NCI-H2196 (cell line): ENCODE data around the gene DPP4.
A peak's percentile ranks its signal among the peaks of the same experiment; 100 is the strongest.

ENCODE experiments used
- DNase-seq: peaks from one replicate; lab custom pipeline; 2025; ENCODE audit not compliant: unreplicated experiment; lab: John Stamatoyannopoulos, UW

The DPP4 gene

DNA sequence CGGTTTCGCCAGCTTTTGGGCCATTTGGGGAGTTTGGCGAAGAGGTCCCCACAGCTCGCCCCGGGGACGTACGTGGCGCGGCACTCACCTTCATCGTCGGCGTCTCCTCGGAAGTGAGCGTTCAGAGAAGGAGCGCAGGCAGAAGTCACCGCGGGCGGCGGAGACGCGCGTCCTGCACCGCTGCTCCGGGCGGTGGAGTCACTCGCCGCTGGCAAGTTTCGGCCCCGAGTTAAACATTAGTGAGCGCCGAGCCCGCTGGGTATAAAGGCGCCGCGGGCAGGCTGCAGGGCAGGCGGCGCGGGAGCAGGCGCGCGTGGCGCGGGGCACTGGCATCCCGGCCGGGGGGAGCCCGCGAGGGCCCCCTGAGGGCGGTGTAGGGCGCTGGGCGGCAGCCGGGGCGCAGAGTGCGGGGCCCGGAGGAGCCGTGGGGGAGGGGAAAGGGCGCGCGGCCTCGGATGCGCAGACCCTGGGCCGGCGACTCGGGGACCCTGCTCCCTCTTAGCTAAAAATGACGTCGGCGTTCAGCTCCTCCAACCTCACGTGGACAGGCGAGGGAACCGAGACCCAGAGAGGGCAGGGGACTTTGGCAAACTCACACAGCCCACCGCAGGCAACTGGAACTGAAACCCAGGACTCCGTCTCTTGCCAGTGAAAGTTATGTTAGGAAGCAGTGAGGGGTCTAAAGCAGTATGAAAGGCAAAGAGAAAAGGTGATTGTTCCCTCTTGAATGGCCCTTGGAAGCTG is at the start of gene DPP4:
Gene DPP4, minus strand, starts transcription at position 328 of the 744 bp plus-strand sequence. Its CDS starts 234 bp downstream, at position 94.
- no peak for DNase-seq

- DNase-seq = no peak
Measured at GRCh38 chr2:162118166-162119031, 44.4 kb upstream of the DPP4 start.

- no peak for DNase-seq
Measured at GRCh38 chr2:162116352-162116751, 42.3 kb upstream of the DPP4 start.

DNA sequence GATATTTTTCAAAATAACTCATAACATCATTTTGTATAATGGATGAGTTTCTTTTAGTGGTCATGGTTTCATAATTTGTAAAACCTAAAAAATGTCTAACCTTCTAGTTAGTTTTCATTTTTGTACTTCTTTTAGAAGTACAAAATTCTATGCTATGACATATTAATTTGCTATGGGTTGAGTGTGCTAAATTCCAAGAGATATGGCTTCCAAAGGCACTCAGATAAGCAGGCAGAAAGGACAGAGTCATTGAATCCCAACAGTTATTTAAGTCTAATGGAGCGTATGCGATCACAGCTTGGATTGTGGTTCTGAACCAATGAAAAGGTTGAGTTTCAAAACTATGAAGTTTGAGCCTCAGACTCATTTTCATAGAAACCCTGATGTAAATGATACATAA is 41.1 kb upstream of the DPP4 start:
- no peak for DNase-seq

GRCh38 chr2:162114271-162114670 is 40.3 kb upstream of the DPP4 start:
- DNase-seq = no peak

DNA sequence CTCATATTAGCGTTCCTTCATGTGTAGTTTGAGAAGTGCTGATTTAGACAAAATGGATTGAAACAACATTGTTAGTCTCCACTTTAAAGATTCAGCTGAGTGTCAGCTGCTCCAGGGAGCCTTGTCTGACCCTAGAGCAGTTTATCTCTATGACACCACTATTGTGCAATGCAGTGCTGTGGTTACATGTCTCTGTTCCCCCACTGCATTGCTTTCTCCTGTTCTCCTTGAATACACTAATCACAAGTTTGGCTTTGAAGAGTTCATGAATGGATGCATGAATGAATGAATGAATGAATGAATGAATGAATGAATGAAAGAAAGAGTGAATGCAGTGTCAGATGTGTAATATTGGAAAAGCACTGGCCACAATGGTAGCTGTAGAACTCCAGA is 39.8 kb upstream of the DPP4 start:
- DNase-seq = no peak

DNA sequence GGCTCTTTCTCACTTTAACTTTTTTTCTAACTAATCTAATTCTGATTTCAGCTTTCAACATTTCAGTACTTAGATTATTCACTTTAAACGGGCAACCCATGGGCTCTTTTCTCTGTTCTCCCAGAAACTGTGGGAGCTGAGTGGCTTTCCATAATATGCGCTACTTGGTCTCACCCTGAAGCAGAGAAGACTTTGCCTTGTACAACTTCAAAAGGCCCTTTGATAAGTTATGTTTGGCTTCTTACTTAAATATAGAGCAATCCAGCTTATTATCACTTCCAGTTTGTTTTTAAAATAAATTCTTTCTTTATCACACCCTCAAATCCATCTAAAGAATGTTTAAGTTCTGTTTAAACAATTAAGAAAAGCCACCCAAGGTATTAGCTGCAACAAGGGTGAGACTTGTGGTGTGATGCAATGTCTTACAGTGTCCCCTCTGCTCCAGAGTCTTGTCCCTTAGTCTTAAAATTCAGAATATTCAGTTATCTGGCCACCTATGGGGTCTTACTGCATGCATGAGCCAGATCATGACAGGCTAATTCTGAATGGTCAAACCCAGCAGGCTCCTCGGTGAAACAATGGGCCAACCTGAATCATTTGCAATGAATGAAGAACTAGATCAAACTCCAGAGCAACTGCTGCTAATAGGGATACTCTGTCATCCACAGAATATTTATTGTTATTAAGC is 39.2 kb upstream of the DPP4 start:
- no peak for DNase-seq

DNA sequence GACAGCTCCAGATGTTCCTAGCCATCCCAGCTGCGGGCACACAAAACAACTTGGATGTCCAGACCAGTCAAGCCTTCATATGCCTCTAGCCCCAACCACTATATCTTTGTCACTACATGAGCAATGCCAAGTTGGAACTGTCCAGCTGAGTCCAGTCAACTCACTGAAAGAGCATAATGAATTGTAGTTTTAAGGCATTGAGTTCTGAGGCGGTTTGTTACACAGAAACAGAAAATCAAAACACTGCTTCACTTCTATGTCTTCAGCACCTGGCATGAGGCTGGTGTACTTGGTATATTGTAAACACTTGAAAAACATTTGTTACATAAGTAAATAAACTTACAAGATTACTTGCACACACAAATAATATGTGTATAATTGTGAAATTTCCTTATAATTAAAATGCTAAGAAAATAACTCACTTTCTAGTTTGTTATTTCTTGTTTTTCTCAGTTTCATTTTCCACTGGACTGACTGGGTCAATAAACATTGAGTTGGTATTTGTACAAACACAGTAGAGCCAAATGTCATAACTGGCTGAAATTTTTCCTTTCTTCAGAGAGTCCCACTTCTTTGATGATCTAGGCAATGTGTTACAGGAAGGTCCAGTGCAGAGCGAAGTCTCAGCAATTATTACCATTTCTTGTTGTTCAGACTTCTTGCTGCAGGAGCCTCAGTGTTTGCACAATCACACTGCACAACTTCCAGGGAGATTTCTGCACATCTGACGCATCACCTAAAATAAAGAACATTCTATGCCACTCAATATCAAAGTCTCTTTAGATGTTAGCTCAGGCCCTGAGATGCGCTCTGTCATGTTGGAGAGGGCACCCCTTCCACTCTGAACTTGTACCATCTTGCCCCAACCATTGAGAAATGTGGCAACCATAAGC is 38.2 kb upstream of the DPP4 start:
- no peak for DNase-seq

DNA sequence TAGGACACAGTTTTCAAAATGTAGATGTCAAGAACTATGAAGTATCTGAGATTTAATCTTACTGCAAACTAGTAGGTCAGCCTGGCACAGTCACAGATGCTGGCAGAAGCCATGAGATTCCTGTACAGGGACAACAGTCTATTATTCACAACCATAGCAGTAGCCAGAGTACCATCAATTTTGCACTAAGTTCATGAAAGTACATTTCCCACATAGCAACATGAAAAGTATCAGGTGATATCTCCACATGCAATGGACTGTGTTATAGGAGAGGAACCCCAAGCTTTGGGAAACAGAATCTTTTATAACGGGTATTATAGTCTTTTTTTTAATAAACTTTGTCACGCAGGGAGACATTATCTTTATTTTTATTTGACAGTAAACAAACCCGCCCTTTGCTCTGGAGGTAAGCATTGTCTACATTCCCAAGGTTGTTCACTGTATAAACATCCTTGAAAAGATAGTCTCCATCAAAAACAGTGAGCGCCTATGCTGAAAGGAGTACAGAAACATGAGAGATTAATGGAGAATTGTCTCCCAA is 33.4 kb upstream of the DPP4 start:
- no peak for DNase-seq

GRCh38 chr2:162106746-162107145 is 32.7 kb upstream of the DPP4 start:
- no peak for DNase-seq

DNA sequence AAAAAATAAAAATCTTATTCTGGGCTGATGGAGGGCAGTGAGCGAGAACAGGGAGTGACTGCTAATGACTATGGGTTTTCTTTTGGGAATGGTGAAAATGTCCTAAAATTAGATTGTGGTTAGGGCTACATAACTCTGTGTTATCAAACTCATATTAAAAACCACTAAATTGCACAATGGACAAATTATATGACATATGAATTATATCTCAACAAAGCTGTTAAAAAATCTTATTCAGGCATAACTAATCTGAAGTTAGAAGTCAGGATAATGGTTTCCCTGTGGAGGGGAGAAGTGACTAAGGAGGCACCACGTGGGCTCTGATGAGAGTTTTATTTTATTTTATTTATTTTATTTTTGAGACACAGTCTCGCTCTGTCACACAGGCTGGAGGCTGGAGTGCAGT is 32.1 kb upstream of the DPP4 start:
- no peak for DNase-seq

DNA sequence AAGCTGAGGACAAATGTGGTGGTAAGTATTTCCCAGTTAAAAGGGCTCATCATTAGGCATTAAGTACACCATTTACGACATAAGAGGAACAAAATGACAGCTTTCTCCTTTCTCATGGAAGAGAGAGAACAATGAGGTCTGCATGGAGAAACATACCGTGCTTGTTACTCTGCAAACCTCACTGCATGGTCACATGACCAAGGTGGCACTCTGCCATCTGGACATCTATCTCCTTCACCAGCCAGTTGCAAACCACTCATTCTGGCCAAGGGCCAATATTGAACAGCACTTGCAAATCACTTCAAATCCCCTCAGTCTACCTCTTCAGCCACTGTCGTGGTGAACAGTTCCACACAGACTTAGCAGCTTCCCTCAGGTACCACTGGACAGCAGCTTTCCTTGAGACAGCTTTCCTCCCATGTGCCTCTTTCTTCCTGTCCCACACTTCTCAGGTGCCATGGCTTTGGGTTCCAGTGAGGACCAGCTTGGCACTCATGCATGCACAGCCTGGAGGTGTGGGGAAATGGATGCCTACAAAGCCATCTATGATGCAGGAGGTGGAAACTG is 29.5 kb upstream of the DPP4 start:
- DNase-seq = peak; percentile 15

- no peak for DNase-seq
Measured at GRCh38 chr2:162100579-162100978, 26.6 kb upstream of the DPP4 start.

- DNase-seq = no peak
Measured at GRCh38 chr2:162099836-162100235, 25.8 kb upstream of the DPP4 start.

DNA sequence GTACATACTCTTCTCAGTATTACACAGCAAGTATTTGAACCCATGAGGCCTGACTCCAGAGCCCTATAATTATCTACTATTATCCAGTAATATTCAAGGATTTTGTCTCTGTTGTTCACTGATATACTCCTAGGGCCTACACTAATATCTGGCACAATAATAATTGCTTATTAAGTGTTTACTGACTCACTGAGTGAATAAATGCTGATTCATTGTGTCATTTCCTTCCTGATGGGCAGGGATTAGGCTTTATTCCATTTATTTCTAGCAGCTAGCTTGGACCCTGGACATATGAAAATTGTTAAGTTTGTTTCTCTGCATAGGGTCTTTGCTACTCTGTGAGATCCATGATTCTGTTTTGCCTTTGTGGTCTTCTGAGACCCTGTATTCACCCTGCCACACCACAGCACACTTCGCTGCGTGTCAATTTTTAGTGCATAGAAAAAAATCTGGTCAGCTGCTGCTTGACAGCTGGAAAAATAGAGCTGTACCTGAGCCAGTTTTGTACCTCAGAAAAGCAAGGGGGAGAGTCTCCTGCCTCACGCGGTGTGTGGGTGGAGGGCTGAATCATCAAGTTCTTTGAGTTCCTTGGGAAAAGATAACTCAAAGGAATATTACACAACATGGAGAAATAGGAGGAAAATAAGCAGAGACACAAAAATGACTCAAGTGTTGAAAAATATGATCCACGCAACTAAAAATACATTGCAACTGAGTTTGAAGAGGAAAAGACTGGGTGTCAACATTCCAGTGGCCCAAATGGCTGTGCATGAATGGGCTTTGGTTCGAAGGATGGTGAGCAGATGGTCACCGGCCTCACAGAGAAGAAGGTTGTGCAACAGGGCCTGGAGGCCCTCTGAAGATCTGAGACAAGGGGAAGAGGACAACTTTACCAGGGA is 18.9 kb upstream of the DPP4 start:
- no peak for DNase-seq

DNA sequence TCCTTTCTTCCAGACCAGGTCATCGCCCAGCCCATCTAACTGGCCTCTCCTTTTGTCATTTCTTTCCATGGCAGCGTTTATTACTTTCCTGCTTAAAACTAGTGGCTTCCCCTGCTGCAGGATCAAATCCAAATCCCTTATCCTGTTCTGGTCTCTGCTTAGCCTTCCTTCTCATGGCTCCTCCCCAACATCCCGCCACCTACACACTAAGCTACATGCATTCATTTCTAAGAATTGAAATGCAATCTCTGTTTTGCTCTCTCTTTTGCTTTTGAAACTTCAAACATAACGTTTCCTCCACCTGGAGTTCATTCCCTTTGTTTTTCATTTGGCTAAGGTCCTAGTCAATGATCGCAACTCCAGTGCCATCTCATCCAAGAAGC is 18.0 kb upstream of the DPP4 start:
- DNase-seq = no peak

GRCh38 chr2:162091325-162092007 is 17.5 kb upstream of the DPP4 start:
- DNase-seq = no peak

DNA sequence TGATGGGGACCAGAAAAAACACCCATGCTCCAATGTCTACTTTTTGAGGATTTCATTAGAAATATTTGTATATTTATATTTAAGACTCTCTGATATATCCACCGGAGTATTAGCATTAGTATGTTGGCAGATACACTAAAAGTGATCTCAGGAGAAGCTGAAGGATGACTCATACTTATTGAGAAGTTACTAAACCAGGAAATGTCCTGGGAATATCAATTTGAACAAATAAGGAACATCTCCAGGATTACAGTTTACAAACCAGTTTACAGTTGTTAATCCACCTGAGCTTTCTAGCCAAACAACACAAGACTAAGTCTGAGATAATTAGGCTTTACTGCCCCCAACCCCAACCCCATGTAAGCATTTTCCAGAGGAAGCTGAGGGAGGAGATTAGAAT is 16.1 kb upstream of the DPP4 start:
- DNase-seq = no peak

DNA sequence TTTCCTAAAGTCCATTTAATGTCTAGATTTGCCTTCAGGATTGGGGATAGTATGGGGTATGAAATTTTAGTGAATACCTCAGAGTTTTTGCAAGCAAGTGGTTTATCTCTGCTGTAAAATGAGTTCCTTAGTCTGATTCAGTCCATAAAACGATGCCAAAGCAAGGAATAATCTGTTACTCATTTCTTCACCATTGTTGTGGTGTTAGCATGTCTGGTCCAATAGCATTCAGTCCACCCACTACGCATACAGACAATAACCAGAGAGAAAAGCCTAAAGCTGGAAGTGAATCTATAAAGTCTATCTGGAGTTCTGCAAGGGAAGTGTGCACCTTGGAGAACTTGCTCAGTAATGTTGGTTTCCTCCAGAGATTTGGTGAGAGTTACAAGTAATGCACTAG is 12.9 kb upstream of the DPP4 start:
- no peak for DNase-seq
